ENCODE measurements around the gene REEP6.

DNA sequence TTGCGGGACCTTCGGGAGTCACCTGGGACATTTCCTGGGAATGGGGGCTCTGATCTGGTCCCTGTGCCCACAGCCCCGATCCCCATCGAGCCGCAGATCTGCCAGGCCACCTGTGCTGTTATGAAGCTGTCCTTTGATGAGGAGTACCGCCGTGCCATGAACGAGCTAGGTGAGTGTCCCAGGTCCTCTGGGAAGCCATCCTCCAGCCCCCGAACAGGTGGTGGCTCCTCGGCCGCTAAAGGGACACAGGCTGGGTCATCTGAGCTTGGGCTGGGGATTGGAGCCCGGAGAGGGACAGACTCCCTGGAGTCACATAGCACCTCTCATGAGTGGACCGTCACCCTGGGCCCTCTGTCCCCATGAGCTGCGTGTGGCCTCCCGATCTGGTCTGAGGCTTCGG is 33.1 kb upstream of the REEP6 start:
- TF ChIP-seq GATA2 (IDR thresholded peaks at IDR 0.05; ENCODE audit: low read depth, low read length): no peak
- no peak for TF ChIP-seq GATA3 (IDR thresholded peaks at IDR 0.05; ENCODE audit: low read depth, low read length)

Measured in SH-SY5Y (cell line).